Natural killer cell (primary cell): ENCODE data around the gene USP4. TPM values are rescaled to one million over a fixed set of nuclear protein-coding genes. Genes with fewer than 3 reads are reported as not detected.
A peak's percentile ranks its signal among the peaks of the same experiment; 100 is the strongest.

Experiments
- ATAC-seq, 3 donors: fragments of 150-1000 bp in 2 of 3; fragments of 200-7000 bp in 1 of 3; cut with Tn5 transposase; 1 replicate in 1 of 3; 2 replicates in 2 of 3; pipeline ENCODE4 v1.10.0; 2021; ENCODE audit warnings: mild to moderate bottlenecking in 2 of 3, moderate library complexity in 2 of 3
- DNase-seq, 2 donors: peaks; one replicate each; pipeline versions ENCODE4 v3.0.0 to v3.0.0-alpha.2; 2013 to 2021; ENCODE audit warnings: mixed read lengths in 1 of 2
- H3K27ac ChIP-seq: one replicate; pipeline ENCODE4 v1.5.1; 2013; ENCODE audit warnings: mild to moderate bottlenecking, low read length
- H3K27me3 ChIP-seq: one replicate; pipeline ENCODE4 v1.6.1; 2013; ENCODE audit warnings: low read length; ENCODE audit not compliant: control insufficient read depth, insufficient read depth
- H3K36me3 ChIP-seq: one replicate; pipeline ENCODE4 v1.6.1; 2013; ENCODE audit warnings: low read length; ENCODE audit not compliant: control insufficient read depth, insufficient read depth
- H3K4me1 ChIP-seq: one replicate; pipeline ENCODE4 v1.6.1; 2013; ENCODE audit warnings: low read length; ENCODE audit not compliant: control insufficient read depth, insufficient read depth
- H3K4me3 ChIP-seq: one replicate; pipeline ENCODE4 v1.5.1; 2013; ENCODE audit warnings: low read length
- H3K9me3 ChIP-seq: one replicate; pipeline ENCODE4 v1.6.1; 2013; ENCODE audit warnings: low read length; ENCODE audit not compliant: control insufficient read depth, insufficient read depth
- H3K27ac Mint-ChIP-seq, 2 donors: one replicate each; pipeline ENCODE4 v1.8.0; 2022; ENCODE audit warnings: mild to moderate bottlenecking in 2 of 2, mixed read lengths in 2 of 2, moderate library complexity in 1 of 2
- H3K27me3 Mint-ChIP-seq, 2 donors: one replicate each; pipeline ENCODE4 v1.8.0; 2022; ENCODE audit warnings: low read depth in 2 of 2, mixed read lengths in 2 of 2
- H3K36me3 Mint-ChIP-seq: one replicate; pipeline ENCODE4 v1.8.0; 2022; ENCODE audit warnings: mixed read lengths
- H3K4me1 Mint-ChIP-seq, 2 donors: one replicate each; pipeline ENCODE4 v1.8.0; 2022; ENCODE audit warnings: mixed read lengths in 2 of 2
- H3K4me3 Mint-ChIP-seq: one replicate; pipeline ENCODE4 v1.8.0; 2022; ENCODE audit warnings: mild to moderate bottlenecking, moderate library complexity, mixed read lengths
- H3K9me3 Mint-ChIP-seq, 2 donors: one replicate each; pipeline ENCODE4 v1.8.0; 2022; ENCODE audit warnings: mixed read lengths in 2 of 2
- WGBS: methylation state at CpG from one replicate; pipeline ENCODE4 v1.1.7; 2013; ENCODE audit warnings: missing lambda C conversion rate; ENCODE audit not compliant: insufficient coverage; 5-methylcytosine and 5-hydroxymethylcytosine counted together
- intact Hi-C: fragments of 100-400 bp; cut with micrococcal nuclease; formaldehyde crosslinking; loops from one replicate; pipeline ENCODE4 v1.14.2; 2022
- total RNA-seq, 4 donors: library from RNA; stranded (reverse); fragments of 120-200 nt in 1 of 4; gene quantifications; one replicate each; pipeline versions ENCODE4 v1.2.3 to v1.2.4, GENCODE V29; 2013 to 2022
- TF ChIP-seq, protein P1 (sequence below): fragments of 200-600 bp; IDR thresholded peaks from one replicate; pipeline ENCODE4 v1.8.0; 2022; ENCODE audit warnings: antibody characterized with exemption

USP4 gene
- total RNA-seq: 100 to 1,000 TPM; 110 to 138 (median 135) TPM
- total RNA-seq (2013): 62.6 TPM

- Mint-ChIP-seq H3K4me1 (peaks cover 32 to 42% of the 10 kb centered on the region in 2 donors), H3K27me3 (no peaks in the 10 kb centered on the region), H3K36me3 (peaks cover 5% of the 10 kb centered on the region), H3K27ac (peak within 1 kb of the TSS; percentile 97 to 100), H3K9me3 (no peaks in the 10 kb centered on the region), H3K4me3 (peak within 1 kb of the TSS; percentile 91)
- intact Hi-C loops: loop anchor here (1.0 kb wide), 3 partner anchors 72 to 130 kb away; partner anchors contain the start of genes DAG1 and TCTA
- H3K4me3 ChIP-seq: peak within 1 kb of the TSS; percentile 88
- H3K9me3 ChIP-seq: no peaks in the 10 kb centered on the region
- peak within 1 kb of the TSS; percentile 96 for H3K27ac ChIP-seq
- H3K27me3 ChIP-seq: no peaks in the 10 kb centered on the region
- ATAC-seq (peak; percentile 88 to 98 (median 91)), DNase-seq (peak; percentile 79 to 96)
- H3K4me1 ChIP-seq: peaks cover 51% of the 10 kb centered on the region
- TF ChIP-seq, protein P1, sequence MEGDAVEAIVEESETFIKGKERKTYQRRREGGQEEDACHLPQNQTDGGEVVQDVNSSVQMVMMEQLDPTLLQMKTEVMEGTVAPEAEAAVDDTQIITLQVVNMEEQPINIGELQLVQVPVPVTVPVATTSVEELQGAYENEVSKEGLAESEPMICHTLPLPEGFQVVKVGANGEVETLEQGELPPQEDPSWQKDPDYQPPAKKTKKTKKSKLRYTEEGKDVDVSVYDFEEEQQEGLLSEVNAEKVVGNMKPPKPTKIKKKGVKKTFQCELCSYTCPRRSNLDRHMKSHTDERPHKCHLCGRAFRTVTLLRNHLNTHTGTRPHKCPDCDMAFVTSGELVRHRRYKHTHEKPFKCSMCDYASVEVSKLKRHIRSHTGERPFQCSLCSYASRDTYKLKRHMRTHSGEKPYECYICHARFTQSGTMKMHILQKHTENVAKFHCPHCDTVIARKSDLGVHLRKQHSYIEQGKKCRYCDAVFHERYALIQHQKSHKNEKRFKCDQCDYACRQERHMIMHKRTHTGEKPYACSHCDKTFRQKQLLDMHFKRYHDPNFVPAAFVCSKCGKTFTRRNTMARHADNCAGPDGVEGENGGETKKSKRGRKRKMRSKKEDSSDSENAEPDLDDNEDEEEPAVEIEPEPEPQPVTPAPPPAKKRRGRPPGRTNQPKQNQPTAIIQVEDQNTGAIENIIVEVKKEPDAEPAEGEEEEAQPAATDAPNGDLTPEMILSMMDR: peak; percentile 49
- H3K36me3 ChIP-seq: peaks cover 8% of the 10 kb centered on the region
- under 1% methylated on average over 70 of the region's 70 CpGs for WGBS
These were observed at the start of gene USP4 for GRCh38 chr3:49339941-49340800. Gene USP4, minus strand, starts transcription at chr3:49340053. Its CDS starts 29 bp downstream, at chr3:49340024.

DNA sequence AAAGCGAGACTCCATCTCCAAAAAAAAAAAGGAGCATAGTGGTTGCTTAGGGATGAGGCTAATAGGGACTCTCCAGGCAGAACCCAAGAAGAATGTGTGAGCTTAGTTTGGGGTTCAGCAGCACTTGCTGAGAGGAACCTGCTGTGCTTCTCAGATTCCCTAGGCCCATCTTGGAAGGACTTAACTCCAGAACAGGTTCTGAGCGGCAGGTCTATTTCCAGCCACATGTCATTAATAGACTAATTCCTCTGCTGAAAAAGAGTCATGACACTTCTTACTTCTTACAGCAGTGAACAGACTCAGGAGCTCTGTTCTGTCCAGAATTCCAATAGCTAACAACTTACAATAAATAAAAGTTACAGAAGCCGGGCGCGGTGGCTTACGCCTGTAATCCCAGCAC is 49.4 kb upstream of the USP4 start:
- H3K36me3 Mint-ChIP-seq: no peaks in the 10 kb centered on the region
- Histone ChIP-seq H3K27me3 (no peaks in the 10 kb centered on the region), H3K9me3 (no peaks in the 10 kb centered on the region), H3K4me1 (peaks cover 39% of the 10 kb centered on the region), H3K36me3 (peaks cover 6% of the 10 kb centered on the region), H3K4me3 (no peak overlapping the region), H3K27ac (no peak overlapping the region)
- intact Hi-C loops: loop anchor here (5.0 kb wide), 1 partner anchor 58 kb away; no protein-coding TSS in a partner anchor
- ATAC-seq (no peak), DNase-seq (no peak)
- H3K27me3 Mint-ChIP-seq: no peaks in the 10 kb centered on the region
- peaks cover 46 to 55% of the 10 kb centered on the region in 2 donors for H3K4me1 Mint-ChIP-seq
- no peaks in the 10 kb centered on the region for H3K9me3 Mint-ChIP-seq
- no peak overlapping the region for H3K4me3 Mint-ChIP-seq
- H3K27ac Mint-ChIP-seq: peak overlapping the region; percentile 79 to 83
- TF ChIP-seq, protein P1: no peak
- WGBS: 98% methylated on average over 6 of the region's 6 CpGs

- intact Hi-C loops: loop anchor here (5.0 kb wide), 1 partner anchor 59 kb away; no protein-coding TSS in a partner anchor
- no peak for DNase-seq
- peaks cover 5% of the 10 kb centered on the region for H3K36me3 ChIP-seq
- Mint-ChIP-seq H3K4me3 (peak overlapping the region; percentile 21), H3K4me1 (peaks cover 53 to 57% of the 10 kb centered on the region in 2 donors), H3K27ac (peak overlapping the region; percentile 79 to 83), H3K36me3 (no peaks in the 10 kb centered on the region), H3K9me3 (no peaks in the 10 kb centered on the region), H3K27me3 (no peaks in the 10 kb centered on the region)
- 52% methylated on average over 1 of the region's 1 CpG for WGBS
- peak in 2 of 3 donors; percentile 26 for ATAC-seq
- H3K9me3 ChIP-seq: no peaks in the 10 kb centered on the region
- no peak overlapping the region for H3K4me3 ChIP-seq
- H3K27me3 ChIP-seq: no peaks in the 10 kb centered on the region
- H3K27ac ChIP-seq: no peak overlapping the region
- TF ChIP-seq, protein P1: no peak
- H3K4me1 ChIP-seq: peaks cover 41% of the 10 kb centered on the region
These were observed 48.5 kb upstream of the USP4 start for GRCh38 chr3:49388289-49388820.
